Activated CD4-positive, alpha-beta T cell treated with anti-CD3 and anti-CD28 coated beads, Interleukin-2, amount 50 U/mL, for 48 hours (primary cell): ENCODE measurements around the gene PCID2.

ENCODE experiments used
- DNase-seq, 2 experiments: peaks; one replicate each; pipeline ENCODE4 v3.0.0-alpha.2; 2020

Gene PCID2

GRCh38 chr13:113219256-113219940, 10.9 kb upstream of the PCID2 start:
- DNase-seq, result no peak

GRCh38 chr13:113218586-113218985, 10.1 kb upstream of the PCID2 start:
- no peak for DNase-seq

- DNase-seq, result peak in 1 of 2 experiments; percentile 28
These were observed 8.0 kb upstream of the PCID2 start for GRCh38 chr13:113216254-113217048.

GRCh38 chr13:113211774-113212173, 3.3 kb upstream of the PCID2 start:
- peak in 1 of 2 experiments; percentile 36 for DNase-seq

- DNase-seq, result no peak
These were observed 2.4 kb upstream of the PCID2 start for GRCh38 chr13:113210833-113211232.

- DNase-seq, result peak; percentile 74 to 78
These were observed 1.4 kb upstream of the PCID2 start for GRCh38 chr13:113209759-113210421.

GRCh38 chr13:113209336-113209758, 878 bp upstream of the PCID2 start, which contains the start of gene CUL4A:
Gene CUL4A (plus strand): TSS chr13:113209613. CDS start chr13:113209628, 15 bp downstream.
- DNase-seq, result peak; percentile 78 to 80

- DNase-seq, result peak; percentile 27 to 40
These were observed 514 bp downstream of the PCID2 start for GRCh38 chr13:113207890-113208420.

- DNase-seq, result no peak
These were observed 1.0 kb downstream of the PCID2 start for GRCh38 chr13:113207460-113207859.

- no peak for DNase-seq
These were observed 3.0 kb downstream of the PCID2 start for GRCh38 chr13:113205428-113205931.

- DNase-seq, result no peak
These were observed 4.1 kb downstream of the PCID2 start for GRCh38 chr13:113204378-113204734.

- DNase-seq, result no peak
These were observed 4.7 kb downstream of the PCID2 start for GRCh38 chr13:113203507-113204377.

- no peak for DNase-seq
These were observed 5.6 kb downstream of the PCID2 start for GRCh38 chr13:113202912-113203311.

- no peak for DNase-seq
These were observed 6.7 kb downstream of the PCID2 start for GRCh38 chr13:113201815-113202214.

- DNase-seq, result no peak
These were observed 11.3 kb downstream of the PCID2 start for GRCh38 chr13:113196970-113197737.

GRCh38 chr13:113195360-113195759, 13.1 kb downstream of the PCID2 start:
- DNase-seq, result no peak

GRCh38 chr13:113192902-113193301, 15.6 kb downstream of the PCID2 start:
- DNase-seq, result no peak

- no peak for DNase-seq
These were observed 16.2 kb downstream of the PCID2 start for GRCh38 chr13:113192279-113192678.

GRCh38 chr13:113190181-113190580, 18.3 kb downstream of the PCID2 start:
- DNase-seq, result no peak

GRCh38 chr13:113187883-113188665, 20.4 kb downstream of the PCID2 start:
- DNase-seq, result no peak
